Measurements from ENCODE around the gene RASA4.
"Not testable (repeated sequence)": the region's sequence is repeated elsewhere in the genome, so short reads cannot be mapped to it uniquely, and the experiment has no call there.

Gene RASA4

GRCh38 chr7:102543596-102543995, 73.0 kb downstream of the RASA4 start, which contains the start of gene UPK3BL2:
Gene UPK3BL2, minus strand, starts transcription at chr7:102543696. Its CDS starts 60 bp downstream, at chr7:102543636.
- not testable (repeated sequence) for DNase-seq (ENCODE audit: low read depth, low spot score)

GRCh38 chr7:102542771-102543170, 73.8 kb downstream of the RASA4 start:
- not testable (repeated sequence) for DNase-seq (ENCODE audit: low read depth, low spot score)

- not testable (repeated sequence) for DNase-seq (ENCODE audit: low read depth, low spot score)
Measured at GRCh38 chr7:102542083-102542482, 74.5 kb downstream of the RASA4 start.

- DNase-seq (ENCODE audit: low read depth, low spot score) = not testable (repeated sequence)
Measured at GRCh38 chr7:102540604-102541003, 76.0 kb downstream of the RASA4 start.

GRCh38 chr7:102535062-102535615, 81.4 kb downstream of the RASA4 start:
- DNase-seq (ENCODE audit: low read depth, low spot score) = not testable (repeated sequence)

- DNase-seq (ENCODE audit: low read depth, low spot score) = not testable (repeated sequence)
Measured at GRCh38 chr7:102532127-102532526, 84.4 kb downstream of the RASA4 start.

- DNase-seq (ENCODE audit: low read depth, low spot score) = not testable (repeated sequence)
Measured at GRCh38 chr7:102531583-102531982, 85.0 kb downstream of the RASA4 start.

GRCh38 chr7:102527822-102528793, 88.4 kb downstream of the RASA4 start:
- DNase-seq (ENCODE audit: low read depth, low spot score) = not testable (repeated sequence)

GRCh38 chr7:102527182-102527581, 89.4 kb downstream of the RASA4 start:
- not testable (repeated sequence) for DNase-seq (ENCODE audit: low read depth, low spot score)

- not testable (repeated sequence) for DNase-seq (ENCODE audit: low read depth, low spot score)
Measured at GRCh38 chr7:102524803-102525202, 91.8 kb downstream of the RASA4 start.
